NB4 (cell line): ENCODE measurements around the gene CDK14.

Experiments used
- MYC ChIP-seq: IDR thresholded peaks from 2 replicates; pipeline ENCODE4 v1.6.1; 2011; ENCODE audit warnings: low read depth, low read length
- POLR2A ChIP-seq: IDR thresholded peaks from 2 replicates; pipeline ENCODE4 v1.6.1; 2011; ENCODE audit warnings: mild to moderate bottlenecking; ENCODE audit not compliant: insufficient read length; ENCODE audit errors: extremely low read depth
- TF ChIP-seq, protein P1 (sequence below): IDR thresholded peaks from one replicate; pipeline ENCODE4 v1.5.1; 2012; ENCODE audit warnings: low read depth, low read length

DNA sequence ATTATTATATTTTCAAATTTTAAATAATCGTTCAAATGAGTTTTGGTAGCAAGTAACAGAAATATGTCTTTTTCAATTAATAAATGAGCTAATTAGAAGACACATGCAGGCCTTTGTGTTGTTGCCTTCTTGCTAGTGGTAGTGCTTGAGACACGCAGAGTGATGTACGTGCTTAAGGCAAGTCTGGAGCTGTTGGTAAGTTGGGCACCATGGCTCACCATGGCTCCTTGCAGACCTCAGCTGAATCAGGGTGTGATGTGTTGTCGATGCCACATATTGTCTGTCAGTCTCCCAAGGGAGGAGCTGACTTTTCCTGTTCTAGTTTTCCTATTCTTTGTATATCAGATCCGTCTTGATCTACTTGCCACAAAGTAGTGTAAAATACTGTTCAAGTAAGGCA is 8.3 kb downstream of the CDK14 start:
- TF ChIP-seq POLR2A (no peak), MYC (no peak)
- TF ChIP-seq, protein P1, sequence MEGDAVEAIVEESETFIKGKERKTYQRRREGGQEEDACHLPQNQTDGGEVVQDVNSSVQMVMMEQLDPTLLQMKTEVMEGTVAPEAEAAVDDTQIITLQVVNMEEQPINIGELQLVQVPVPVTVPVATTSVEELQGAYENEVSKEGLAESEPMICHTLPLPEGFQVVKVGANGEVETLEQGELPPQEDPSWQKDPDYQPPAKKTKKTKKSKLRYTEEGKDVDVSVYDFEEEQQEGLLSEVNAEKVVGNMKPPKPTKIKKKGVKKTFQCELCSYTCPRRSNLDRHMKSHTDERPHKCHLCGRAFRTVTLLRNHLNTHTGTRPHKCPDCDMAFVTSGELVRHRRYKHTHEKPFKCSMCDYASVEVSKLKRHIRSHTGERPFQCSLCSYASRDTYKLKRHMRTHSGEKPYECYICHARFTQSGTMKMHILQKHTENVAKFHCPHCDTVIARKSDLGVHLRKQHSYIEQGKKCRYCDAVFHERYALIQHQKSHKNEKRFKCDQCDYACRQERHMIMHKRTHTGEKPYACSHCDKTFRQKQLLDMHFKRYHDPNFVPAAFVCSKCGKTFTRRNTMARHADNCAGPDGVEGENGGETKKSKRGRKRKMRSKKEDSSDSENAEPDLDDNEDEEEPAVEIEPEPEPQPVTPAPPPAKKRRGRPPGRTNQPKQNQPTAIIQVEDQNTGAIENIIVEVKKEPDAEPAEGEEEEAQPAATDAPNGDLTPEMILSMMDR: no peak
